HG02759 (cell line): ENCODE results near the gene CUX1.
"Not testable (repeated sequence)": the region's sequence is repeated elsewhere in the genome, so short reads cannot be mapped to it uniquely, and the experiment has no call there.

Experiments used
- ATAC-seq: cut with Tn5 transposase; IDR thresholded peaks from one replicate; pipeline ENCODE4 v1.9.1; 2021; ENCODE audit warnings: mild to moderate bottlenecking, moderate library complexity; ENCODE audit not compliant: unreplicated experiment

The CUX1 gene

GRCh38 chr7:102156867-102157266 lies 339.4 kb downstream of the CUX1 start:
- ATAC-seq: no peak

DNA sequence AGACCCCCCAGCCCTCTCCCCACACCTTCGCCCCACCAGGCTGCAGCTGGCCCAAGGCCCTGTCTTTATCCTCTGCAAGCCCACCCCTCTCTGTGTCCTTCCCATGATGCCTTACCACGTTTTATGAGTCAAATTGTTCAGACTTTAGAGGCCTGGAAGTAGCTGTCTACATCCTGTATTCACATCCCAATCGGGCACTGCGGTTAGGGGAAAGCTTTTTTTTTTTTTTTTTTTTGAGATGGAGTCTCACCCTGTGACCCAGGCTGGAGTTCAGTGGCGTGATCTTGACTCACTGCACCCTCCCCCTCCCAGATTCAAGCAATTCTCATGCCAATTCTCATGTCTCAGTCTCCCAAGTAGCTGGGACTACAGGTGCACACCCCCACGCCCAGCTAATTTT lies 347.7 kb downstream of the CUX1 start:
- no peak for ATAC-seq

DNA sequence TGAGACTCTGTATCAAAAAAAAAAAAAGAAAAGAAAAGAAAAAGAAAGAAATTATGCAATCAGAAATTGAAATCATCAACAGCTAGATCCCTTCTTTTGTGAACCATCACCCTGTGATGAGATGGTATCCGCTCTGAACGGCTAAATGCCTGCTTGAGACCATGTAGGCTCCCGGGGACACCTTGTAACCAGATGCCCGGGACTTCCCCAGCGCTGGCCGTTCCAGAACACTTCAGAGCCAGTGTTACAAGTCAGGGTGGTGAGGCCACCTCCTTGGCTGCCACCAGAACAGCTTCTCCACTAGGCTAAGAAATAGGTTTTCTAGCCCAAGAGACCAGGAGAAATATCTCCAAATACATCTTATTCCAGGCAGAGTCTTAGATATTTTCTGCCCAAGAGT lies 349.8 kb downstream of the CUX1 start:
- no peak for ATAC-seq

DNA sequence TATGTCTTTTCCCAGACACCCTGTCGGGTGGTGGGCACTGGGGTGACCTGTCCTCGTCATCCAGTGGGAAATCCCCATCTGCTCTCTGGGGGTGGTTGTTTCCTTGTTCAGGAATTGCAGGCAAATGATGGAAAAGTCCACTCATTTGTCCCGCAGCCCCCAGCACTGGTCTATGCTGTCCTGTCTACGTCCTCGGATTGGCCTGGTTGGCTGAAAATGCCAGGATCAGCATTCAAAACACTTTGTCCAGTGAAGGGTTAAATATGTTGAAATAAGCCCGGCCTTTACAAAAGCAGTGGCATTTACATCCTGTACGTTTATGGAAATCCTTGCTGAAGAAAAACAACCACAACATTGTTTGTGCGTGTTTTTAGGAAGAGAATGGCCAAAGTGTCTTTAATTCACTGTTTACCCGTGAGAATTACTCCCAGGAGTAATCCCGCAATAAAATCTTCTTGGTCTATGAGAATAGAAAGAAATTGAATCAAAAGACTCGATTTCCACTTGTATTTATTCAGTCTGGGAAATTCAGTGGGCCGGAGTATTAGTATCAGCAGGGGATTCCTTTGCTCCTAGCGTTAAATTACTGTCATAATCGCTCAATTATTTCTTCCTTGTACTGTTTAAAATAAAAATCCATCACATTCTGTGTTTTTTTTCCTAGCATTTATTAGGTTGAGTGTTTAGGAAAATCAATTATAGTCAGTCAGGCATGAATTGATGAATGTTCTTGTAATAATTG lies 352.4 kb downstream of the CUX1 start:
- ATAC-seq: no peak

- no peak for ATAC-seq
Measured at GRCh38 chr7:102170393-102170970, 353.1 kb downstream of the CUX1 start.

DNA sequence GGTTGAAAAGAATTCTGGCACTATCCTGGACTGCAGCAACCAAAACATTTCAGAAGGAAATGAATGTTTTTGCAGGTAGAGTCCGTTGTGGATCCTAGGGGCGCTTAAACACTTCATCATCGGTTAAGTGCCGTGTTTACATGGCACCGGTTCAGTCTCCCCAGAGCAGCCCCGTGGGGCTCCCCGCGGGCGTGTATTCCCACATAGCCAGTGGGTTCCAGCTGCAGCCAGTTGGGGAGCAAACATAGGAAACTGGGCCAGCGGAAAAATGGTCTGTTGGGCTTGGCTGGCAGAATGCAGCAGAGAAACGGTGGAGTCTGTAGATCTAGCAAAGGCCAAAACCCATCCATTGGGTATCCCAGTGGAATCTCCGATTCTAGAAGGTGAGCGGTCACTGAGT lies 356.2 kb downstream of the CUX1 start:
- no peak for ATAC-seq

DNA sequence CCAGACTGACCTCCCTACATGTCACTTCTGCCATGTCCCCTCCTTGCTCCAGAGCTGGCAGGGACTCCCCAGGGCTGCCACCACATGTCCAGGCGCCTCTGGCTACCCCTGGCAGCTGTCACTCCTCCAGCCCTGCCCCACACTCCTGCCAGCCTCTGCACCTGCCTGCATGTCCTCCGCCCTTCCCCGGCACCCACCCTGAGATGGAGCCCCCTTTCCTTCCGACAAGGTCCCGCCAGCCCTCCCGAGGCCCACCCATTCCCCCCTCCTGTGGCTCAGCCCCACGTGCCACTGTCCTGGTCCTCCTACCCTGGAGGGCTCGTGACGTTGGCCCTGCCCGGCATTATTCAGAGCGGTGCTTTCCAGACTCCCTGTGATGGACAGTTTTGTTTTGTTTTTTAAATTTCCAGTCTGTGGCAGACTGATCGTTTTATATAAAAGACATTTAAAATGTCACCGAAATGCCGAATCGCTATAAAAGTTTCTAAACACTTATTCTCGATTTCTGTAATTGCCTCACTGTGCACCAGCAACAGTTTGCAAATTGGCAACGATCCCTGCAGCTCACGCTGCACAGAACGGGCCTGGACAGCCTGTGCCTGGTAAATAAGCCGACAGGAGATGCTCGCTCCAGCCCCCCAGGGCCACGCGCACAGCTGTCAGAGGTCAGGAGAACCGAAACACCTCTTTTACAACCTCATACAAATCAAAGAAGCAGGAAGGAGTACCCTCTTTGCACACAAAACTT lies 358.2 kb downstream of the CUX1 start:
- no peak for ATAC-seq

DNA sequence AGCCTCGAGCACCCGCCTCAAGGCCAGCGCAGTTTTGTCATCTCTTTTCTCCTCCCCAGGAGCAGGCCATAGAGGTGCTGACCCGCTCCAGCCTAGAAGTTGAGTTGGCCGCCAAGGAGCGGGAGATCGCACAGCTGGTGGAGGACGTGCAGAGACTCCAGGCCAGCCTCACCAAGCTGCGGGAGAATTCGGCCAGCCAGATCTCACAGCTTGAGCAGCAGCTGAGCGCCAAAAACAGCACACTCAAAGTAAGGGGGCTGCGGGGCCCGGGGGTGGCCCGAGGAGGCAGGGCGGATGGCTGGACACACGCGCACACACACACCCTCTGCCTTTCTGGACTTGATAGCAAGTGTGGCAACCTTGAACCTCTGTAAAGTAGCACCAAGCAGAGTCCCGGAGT lies 361.0 kb downstream of the CUX1 start:
- ATAC-seq: no peak

DNA sequence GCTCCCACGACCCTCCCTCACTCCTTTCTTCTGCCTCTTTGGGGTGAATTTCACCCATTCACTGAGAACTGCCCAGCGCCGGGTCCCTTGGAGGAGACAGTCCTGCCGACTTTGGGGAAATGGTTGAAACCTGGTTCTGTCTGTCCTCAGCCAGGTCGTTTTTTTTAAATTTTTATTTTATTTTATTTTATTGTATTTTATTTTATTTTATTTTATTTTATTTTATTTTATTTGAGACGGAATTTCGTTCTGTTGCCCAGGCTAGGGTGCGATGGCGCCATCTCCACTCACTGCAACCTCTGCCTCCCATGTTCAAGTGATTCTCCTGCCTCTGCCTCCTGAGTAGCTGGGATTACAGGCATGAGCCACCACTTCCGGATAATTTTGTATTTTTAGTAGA lies 363.3 kb downstream of the CUX1 start:
- no peak for ATAC-seq

- no peak for ATAC-seq
Measured at GRCh38 chr7:102181517-102181916, 364.1 kb downstream of the CUX1 start.

DNA sequence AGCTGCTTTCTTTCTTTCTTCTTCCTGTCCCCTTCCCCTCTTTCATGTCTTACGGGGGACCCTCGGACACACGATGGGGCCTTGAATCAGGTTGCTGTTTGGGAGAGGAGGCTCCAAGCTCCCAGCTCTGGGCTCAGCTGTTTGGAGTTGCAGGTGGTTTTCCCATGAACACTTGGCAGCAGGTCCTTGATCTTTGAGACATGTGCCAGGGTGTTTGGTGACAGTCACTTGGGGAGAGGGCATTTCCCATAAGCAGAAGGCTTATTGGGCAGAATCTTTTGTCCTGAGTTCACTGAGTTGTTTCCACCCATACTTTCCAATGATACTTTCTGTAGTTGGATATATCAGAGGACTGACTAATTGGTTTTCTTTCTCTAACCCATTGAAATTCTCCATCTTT lies 364.6 kb downstream of the CUX1 start:
- no peak for ATAC-seq

DNA sequence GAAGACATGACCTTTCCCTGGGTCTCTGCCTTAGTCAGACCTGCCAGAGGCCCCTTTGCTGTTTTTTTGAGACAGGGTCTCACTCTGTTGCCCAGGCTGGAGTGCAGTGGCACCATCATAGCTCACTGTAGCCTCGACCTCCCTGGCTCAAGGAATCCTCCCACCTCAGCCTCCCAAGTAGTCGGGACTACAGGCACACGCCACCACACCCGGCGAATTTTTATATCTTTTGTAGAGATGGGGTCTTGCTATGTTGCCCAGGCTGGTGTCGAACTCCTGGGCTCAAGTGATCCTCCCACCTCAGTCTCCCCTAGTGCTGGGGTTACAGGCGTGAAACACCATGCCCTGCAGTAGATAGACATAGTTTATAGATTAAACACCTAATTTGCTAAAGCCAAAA lies 366.4 kb downstream of the CUX1 start:
- ATAC-seq: not testable (repeated sequence)

DNA sequence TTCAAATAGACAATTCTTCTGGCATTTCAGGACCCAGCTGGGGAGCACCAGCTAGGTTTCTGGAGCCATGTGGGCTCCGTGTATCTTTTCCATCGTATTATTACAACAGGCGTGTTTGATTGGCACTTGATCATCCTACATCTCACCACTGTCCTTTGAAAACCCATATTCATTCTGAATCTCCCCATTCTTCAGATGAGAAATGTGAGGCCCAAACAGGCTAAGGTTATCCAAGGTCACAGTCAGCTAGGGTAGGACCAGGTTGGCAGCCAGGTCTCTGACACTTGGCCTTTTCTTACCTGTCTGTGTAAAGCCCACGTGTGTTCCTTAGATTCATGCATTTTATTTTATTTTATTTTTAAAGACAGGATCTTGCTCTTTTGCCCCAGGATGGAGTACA lies 366.9 kb downstream of the CUX1 start:
- ATAC-seq: no peak

GRCh38 chr7:102185796-102186195 lies 368.4 kb downstream of the CUX1 start:
- no peak for ATAC-seq

GRCh38 chr7:102186306-102186705 lies 368.9 kb downstream of the CUX1 start:
- ATAC-seq: no peak

GRCh38 chr7:102188746-102189145 lies 371.3 kb downstream of the CUX1 start:
- ATAC-seq: no peak

GRCh38 chr7:102189756-102190155 lies 372.3 kb downstream of the CUX1 start:
- no peak for ATAC-seq

DNA sequence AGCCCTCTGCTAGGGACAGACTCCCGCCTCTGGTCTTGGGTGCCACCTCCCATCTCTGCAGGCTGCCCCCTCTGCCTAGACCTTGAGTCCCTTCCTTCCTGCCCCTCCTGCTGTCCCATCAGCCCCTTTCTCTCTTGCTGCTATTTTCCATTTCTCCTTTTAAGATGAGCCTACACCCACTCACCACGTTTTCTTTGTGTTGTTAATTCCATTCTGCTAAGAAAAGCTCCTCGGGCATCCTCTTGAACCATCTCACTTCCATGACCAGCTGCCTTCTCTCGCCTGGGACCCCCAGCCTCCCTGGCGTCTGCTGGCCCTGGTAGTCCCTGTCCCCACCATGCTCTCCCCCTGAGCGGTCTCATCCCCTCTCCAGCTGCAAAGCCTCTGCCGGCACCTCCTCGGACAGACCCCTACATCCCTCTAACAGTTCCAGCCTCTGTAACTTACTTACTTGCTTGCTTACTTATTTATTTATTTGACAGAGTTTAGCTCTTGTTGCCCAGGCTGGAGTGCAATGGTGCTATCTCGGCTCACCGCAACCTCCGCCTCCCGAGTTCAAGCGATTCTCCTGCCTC lies 373.4 kb downstream of the CUX1 start:
- no peak for ATAC-seq

- no peak for ATAC-seq
Measured at GRCh38 chr7:102191556-102192379, 374.3 kb downstream of the CUX1 start.

DNA sequence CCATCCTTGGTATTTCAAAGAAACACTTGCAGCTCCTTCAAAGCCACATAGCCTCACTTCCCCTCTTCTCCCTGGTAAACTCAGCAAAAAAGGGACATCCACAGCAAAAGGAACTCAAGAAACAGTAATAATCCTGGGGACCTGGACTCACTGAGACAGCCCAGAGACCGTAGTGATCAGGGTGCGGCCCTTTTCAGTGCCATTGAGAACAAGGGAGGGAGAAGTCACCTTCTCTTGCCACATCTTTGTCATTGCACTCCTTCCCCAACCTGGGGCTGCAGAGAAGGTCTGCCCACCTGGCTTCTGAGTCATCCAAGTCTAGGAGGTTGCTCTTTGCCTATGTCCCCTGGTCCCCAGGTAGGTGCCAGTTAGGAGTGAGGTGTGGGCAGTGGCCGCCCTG lies 375.4 kb downstream of the CUX1 start:
- ATAC-seq: no peak

DNA sequence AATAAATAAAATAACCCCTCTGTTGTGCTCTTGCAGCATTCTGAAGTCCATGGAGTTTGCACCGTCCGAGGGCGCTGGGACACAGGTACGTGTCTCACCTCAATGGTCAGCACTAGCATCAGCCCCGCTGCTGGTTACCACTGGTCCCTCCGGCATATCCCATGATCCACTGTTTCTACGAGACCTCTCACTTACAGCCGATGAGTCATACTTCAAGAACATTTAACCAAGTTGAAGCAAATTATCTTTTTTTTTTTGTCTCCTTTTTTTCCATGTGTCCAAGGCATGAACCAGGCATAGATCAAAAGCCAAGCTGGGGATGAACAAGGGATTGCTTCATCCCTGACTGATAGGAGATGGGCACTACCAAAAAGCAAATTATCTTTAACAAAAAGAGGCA lies 376.4 kb downstream of the CUX1 start:
- ATAC-seq: no peak
